GM21447 (cell line): ENCODE results near the gene PRKD2.

ENCODE experiments used
- ATAC-seq: cut with Tn5 transposase; IDR thresholded peaks from one replicate; pipeline ENCODE4 v1.9.1; 2021; ENCODE audit not compliant: unreplicated experiment

PRKD2 gene

GRCh38 chr19:46725036-46725820 is 8.3 kb upstream of the PRKD2 start:
- ATAC-seq = no peak

GRCh38 chr19:46724468-46724867 is 7.6 kb upstream of the PRKD2 start:
- no peak for ATAC-seq

DNA sequence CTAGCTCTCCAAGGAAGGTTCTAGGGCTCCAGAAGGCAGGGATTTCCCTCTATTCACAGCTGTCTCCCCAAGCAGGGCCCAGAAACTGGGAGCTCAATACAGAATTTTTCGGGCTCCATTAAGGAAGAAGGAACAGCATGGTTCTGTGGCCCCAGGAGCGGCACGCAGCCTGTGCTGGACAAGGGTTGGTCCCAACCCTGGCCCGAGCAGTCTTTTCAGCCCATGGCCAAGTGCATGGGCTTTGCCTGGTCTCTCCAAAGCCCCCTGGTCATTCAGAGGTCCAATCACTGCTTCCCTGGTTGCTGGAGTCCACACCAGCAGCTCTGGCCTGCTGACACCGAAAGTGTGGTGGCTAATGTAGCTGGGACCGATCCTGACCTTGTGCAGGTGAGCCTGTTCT is 6.6 kb upstream of the PRKD2 start:
- ATAC-seq = no peak

GRCh38 chr19:46723023-46723461 is 6.1 kb upstream of the PRKD2 start:
- ATAC-seq = no peak

GRCh38 chr19:46722421-46723022 is 5.6 kb upstream of the PRKD2 start:
- no peak for ATAC-seq

DNA sequence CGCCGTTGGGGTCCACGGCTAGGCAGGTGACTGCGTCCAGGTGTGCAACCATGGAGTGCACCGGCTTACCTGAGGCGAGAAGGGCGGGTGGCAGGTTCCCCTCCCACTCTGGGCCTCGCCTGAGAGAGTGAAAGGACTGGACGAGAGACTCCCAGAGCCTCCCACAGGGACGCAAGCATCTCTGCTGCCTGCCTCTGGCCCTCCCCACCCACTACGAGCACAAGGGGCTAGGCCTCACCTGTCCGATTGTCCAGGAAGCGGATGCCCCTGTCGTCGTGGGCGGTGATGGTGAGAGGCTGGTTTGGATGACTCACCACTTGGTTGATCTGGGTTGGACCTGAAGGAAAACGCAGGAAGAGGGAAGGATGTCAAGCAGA is 5.1 kb upstream of the PRKD2 start:
- ATAC-seq = no peak

GRCh38 chr19:46721269-46722003 is 4.5 kb upstream of the PRKD2 start:
- ATAC-seq = no peak

GRCh38 chr19:46720503-46721239 is 3.8 kb upstream of the PRKD2 start:
- no peak for ATAC-seq

- ATAC-seq = no peak
These were observed 3.0 kb upstream of the PRKD2 start for GRCh38 chr19:46719629-46720502.

DNA sequence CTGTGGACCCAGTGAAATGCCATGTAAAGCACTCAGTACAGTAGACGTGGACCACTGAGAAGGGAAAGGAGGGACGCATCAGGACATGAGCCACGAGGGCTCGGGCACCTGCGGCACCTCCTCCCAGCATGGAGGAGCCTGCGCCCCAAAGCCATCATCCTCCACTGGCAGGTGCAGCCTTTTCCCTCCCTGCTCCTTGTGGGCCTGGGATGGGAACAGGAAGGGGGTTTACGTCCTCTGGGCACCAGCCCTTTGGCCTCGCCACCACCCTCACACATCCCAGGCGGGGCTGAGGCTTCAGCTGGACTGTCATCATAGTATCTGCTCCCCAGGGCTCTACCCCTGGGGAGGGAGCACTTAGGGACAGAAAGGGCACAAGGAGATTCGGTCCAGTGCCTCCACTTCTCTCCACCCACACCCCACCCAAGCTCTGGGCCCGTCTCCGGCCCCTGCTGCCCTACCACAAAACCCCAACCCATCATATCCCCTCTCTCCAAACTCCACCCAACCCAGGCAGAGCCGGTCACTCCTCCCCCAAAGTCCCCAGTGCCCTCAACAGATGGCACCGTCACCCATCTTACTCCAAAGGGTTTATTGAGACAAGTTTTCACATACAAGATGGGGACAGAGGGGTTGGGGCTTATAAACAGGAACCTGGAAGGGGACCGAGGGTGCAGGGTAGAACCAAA is 2.2 kb upstream of the PRKD2 start:
- peak; percentile 37 for ATAC-seq

- peak; percentile 35 for ATAC-seq
These were observed 1.4 kb upstream of the PRKD2 start for GRCh38 chr19:46718157-46718933.

- no peak for ATAC-seq
These were observed 816 bp upstream of the PRKD2 start for GRCh38 chr19:46717716-46718143.

GRCh38 chr19:46716672-46717033 is 261 bp downstream of the PRKD2 start:
- ATAC-seq = no peak

- no peak for ATAC-seq
These were observed 791 bp downstream of the PRKD2 start for GRCh38 chr19:46715975-46716671.

GRCh38 chr19:46715620-46715974 is 1.3 kb downstream of the PRKD2 start:
- ATAC-seq = no peak

- ATAC-seq = no peak
These were observed 2.3 kb downstream of the PRKD2 start for GRCh38 chr19:46714444-46715106.

- no peak for ATAC-seq
These were observed 3.0 kb downstream of the PRKD2 start for GRCh38 chr19:46713781-46714443.
